Measurements from ENCODE around the gene PRPH2. TPM values are rescaled to one million over a fixed set of nuclear protein-coding genes. Genes with fewer than 3 reads are reported as not detected.
"Not testable (repeated sequence)": the region's sequence is repeated elsewhere in the genome, so short reads cannot be mapped to it uniquely, and the experiment has no call there.

Gene PRPH2
- total RNA-seq, 1 donor from 2014 or later, result 0.11 TPM

GRCh38 chr6:42735976-42736375, 13.6 kb upstream of the PRPH2 start:
- no peaks in the 10 kb centered on the region for H3K4me1 ChIP-seq
- TF ChIP-seq, protein P1, sequence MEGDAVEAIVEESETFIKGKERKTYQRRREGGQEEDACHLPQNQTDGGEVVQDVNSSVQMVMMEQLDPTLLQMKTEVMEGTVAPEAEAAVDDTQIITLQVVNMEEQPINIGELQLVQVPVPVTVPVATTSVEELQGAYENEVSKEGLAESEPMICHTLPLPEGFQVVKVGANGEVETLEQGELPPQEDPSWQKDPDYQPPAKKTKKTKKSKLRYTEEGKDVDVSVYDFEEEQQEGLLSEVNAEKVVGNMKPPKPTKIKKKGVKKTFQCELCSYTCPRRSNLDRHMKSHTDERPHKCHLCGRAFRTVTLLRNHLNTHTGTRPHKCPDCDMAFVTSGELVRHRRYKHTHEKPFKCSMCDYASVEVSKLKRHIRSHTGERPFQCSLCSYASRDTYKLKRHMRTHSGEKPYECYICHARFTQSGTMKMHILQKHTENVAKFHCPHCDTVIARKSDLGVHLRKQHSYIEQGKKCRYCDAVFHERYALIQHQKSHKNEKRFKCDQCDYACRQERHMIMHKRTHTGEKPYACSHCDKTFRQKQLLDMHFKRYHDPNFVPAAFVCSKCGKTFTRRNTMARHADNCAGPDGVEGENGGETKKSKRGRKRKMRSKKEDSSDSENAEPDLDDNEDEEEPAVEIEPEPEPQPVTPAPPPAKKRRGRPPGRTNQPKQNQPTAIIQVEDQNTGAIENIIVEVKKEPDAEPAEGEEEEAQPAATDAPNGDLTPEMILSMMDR (IDR thresholded peaks at IDR 0.05), result no peak
- no peaks in the 10 kb centered on the region for H3K27me3 ChIP-seq
- H3K4me3 ChIP-seq, result no peak overlapping the region
- no peaks in the 10 kb centered on the region for H3K36me3 ChIP-seq
- no peak overlapping the region for H3K27ac ChIP-seq
- no peak for DNase-seq (ENCODE audit: low spot score in 2 of 2)
- intact Hi-C loops (cut with DNase I), result no loop called here
- H3K9me3 ChIP-seq, result no peaks in the 10 kb centered on the region

DNA sequence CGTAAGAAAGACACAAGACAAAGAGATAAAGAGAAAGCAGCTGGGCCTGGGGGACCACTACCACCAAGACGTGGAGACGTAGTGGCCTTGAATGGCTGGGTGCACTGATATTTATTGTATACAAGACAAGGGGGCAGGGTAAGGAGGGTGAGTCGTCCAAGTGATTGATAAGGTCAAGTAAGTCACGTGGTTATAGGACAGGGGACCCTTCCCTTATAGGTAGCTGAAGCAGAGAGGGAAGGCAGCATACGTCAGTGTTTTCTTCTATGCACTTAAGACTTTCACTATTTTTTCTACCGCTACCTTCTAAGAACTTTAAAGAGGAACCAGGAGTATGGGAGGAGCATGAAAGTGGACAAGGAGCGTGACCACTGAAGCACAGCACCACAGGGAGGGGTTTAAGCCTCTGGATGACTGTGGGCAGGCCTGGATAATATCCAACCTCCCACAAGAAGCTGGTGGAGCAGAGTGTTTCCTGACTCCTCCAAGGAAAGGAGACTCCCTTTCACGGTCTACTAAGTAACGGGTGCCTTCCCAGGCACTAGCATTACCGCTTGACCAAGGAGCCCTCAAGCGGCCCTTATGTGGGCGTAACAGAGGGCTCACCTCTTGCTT, 11.6 kb upstream of the PRPH2 start:
- H3K9me3 ChIP-seq; H3K27ac ChIP-seq; intact Hi-C loops (cut with DNase I); H3K36me3 ChIP-seq; H3K4me3 ChIP-seq; H3K4me1 ChIP-seq; DNase-seq (ENCODE audit: low spot score in 2 of 2); H3K27me3 ChIP-seq: not testable (repeated sequence)

- intact Hi-C loops (cut with DNase I), result no loop called here
- TF ChIP-seq, protein P1 (IDR thresholded peaks at IDR 0.05), result no peak
- Histone ChIP-seq H3K9me3 (no peaks in the 10 kb centered on the region), H3K27me3 (no peaks in the 10 kb centered on the region), H3K27ac (no peak overlapping the region), H3K4me3 (no peak overlapping the region), H3K36me3 (no peaks in the 10 kb centered on the region), H3K4me1 (peaks cover 0 to 5% of the 10 kb centered on the region in 2 donors)
- DNase-seq (ENCODE audit: low spot score in 2 of 2), result no peak
Observed at GRCh38 chr6:42729731-42730130, 7.3 kb upstream of the PRPH2 start.

GRCh38 chr6:42727627-42728026, 5.2 kb upstream of the PRPH2 start:
- Histone ChIP-seq H3K4me1 (peaks cover 0 to 5% of the 10 kb centered on the region in 2 donors), H3K27ac (no peak overlapping the region), H3K9me3 (no peaks in the 10 kb centered on the region), H3K4me3 (peak overlapping the region; percentile 53 to 70), H3K27me3 (no peaks in the 10 kb centered on the region), H3K36me3 (no peaks in the 10 kb centered on the region)
- TF ChIP-seq, protein P1 (IDR thresholded peaks at IDR 0.05), result no peak
- DNase-seq (ENCODE audit: low spot score in 2 of 2), result no peak
- intact Hi-C loops (cut with DNase I), result loop anchor here (1.0 to 2.0 kb wide), 3 partner anchors 19 to 151 kb away; partner anchors contain the start of genes RPL7L1 and TBCC

DNA sequence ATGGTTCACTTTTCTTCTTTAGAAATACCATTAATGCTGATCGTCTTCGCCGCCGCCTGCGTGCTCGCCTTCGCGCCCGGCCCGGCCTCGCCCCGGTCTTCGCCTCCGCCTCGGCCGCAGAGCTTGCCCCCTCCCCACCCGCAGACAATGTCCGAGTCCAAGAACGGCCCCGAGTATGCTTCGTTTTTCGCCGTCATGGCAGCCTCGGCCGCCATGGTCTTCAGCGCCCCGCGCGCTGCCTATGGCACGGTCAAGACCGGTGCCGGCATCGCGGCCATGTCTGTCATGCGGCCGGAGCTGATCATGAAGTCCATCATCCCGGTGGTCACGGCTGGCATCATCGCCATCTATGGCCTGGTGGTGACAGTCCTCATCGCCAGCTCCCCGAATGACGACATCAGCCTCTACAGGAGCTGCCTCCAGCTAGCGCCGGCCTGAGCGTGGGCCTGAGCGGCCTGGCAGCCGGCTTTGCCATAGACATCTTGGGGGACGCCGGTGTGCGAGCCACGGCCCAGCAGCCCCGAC, 4.8 kb upstream of the PRPH2 start:
- no peak for DNase-seq (ENCODE audit: low spot score in 2 of 2)
- Histone ChIP-seq H3K27me3 (no peaks in the 10 kb centered on the region), H3K4me1 (peaks cover 0 to 5% of the 10 kb centered on the region in 2 donors), H3K36me3 (no peaks in the 10 kb centered on the region), H3K27ac (peak overlapping the region; percentile 51 to 58), H3K9me3 (no peaks in the 10 kb centered on the region), H3K4me3 (peak overlapping the region; percentile 53 to 70)
- TF ChIP-seq, protein P1 (IDR thresholded peaks at IDR 0.05), result no peak
- intact Hi-C loops (cut with DNase I), result loop anchor here (1.0 to 2.0 kb wide), 3 partner anchors 19 to 152 kb away; partner anchors contain the start of genes RPL7L1 and TBCC

DNA sequence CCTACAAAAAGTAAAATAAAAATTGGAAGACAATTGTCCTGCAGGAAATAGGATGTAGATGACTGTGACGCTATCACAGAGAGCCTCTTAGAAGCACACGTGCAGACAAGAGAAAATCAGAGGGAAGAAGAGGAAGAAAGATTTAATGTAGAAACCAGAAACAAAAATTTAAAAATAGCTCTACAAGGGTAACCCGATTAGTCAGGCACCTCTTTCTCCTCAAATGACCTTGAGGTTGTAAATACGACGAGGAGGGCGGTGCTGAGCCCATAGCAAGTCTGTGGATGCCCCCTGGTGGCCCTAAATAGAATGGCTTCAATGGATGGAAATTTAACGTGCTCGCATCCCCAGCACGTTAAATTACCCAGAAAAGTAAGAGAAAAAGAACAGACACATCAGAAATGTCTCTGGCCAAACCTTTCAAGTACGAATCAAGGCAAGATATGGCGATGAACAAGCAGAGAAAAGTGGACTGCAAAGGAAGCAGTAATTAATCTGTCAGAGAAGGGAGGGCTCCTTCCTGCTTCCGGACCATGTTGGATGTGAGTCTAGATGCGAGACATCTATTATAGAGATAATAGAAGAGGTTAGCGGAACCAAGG, 4.2 kb upstream of the PRPH2 start:
- no peaks in the 10 kb centered on the region for H3K27me3 ChIP-seq
- peak overlapping the region; percentile 51 to 58 for H3K27ac ChIP-seq
- H3K36me3 ChIP-seq, result no peaks in the 10 kb centered on the region
- peaks cover 0 to 5% of the 10 kb centered on the region in 2 donors for H3K4me1 ChIP-seq
- TF ChIP-seq, protein P1 (IDR thresholded peaks at IDR 0.05), result peak; percentile 80 to 89 (median 89)
- intact Hi-C loops (cut with DNase I), result loop anchor here (1.0 to 2.0 kb wide), 4 partner anchors 20 to 152 kb away; partner anchors contain the start of genes RPL7L1 and TBCC
- H3K4me3 ChIP-seq, result peak overlapping the region; percentile 53 to 70
- peak; percentile 46 to 90 for DNase-seq (ENCODE audit: low spot score in 2 of 2)
- no peaks in the 10 kb centered on the region for H3K9me3 ChIP-seq
